Psoas muscle (tissue), 8 donors: Measurements from ENCODE around the gene ARL10. TPM values are rescaled to one million over a fixed set of nuclear protein-coding genes. Genes with fewer than 3 reads are reported as not detected.
"Not testable (repeated sequence)": the region's sequence is repeated elsewhere in the genome, so short reads cannot be mapped to it uniquely, and the experiment has no call there.

Experiments used
- ATAC-seq, 4 donors: fragments of 200-7000 bp; cut with Tn5 transposase; one replicate each; pipeline ENCODE4 v1.9.1; 2020; ENCODE audit warnings: moderate library complexity in 3 of 4, mild to moderate bottlenecking in 2 of 4
- DNase-seq, 2 donors: peaks; one replicate each; pipeline ENCODE4 v3.0.0-alpha.2; 2020
- H3K27ac ChIP-seq: fragments of 200-600 bp; one replicate; pipeline ENCODE4 v1.8.0; 2022
- H3K27me3 ChIP-seq, 3 donors: fragments of 200-600 bp in 1 of 3; one replicate each; pipeline versions ENCODE4 v1.6.1 to v1.8.0; 2013 to 2022; ENCODE audit warnings: low read length in 2 of 3, mild to moderate bottlenecking in 2 of 3, moderate library complexity in 1 of 3; ENCODE audit not compliant: insufficient read depth in 3 of 3
- H3K36me3 ChIP-seq, 2 donors: fragments of 200-600 bp in 1 of 2; one replicate each; pipeline versions ENCODE4 v1.6.1 to v1.8.0; 2013 to 2022; ENCODE audit warnings: low read depth in 1 of 2, mild to moderate bottlenecking in 1 of 2, moderate library complexity in 1 of 2; ENCODE audit not compliant: insufficient read depth in 1 of 2
- H3K4me1 ChIP-seq: fragments of 200-600 bp; one replicate; pipeline ENCODE4 v1.8.0; 2022
- H3K4me3 ChIP-seq: fragments of 200-600 bp; one replicate; pipeline ENCODE4 v1.8.0; 2022; ENCODE audit warnings: mild to moderate bottlenecking
- H3K9me3 ChIP-seq: fragments of 200-600 bp; one replicate; pipeline ENCODE4 v1.8.0; 2022
- WGBS, 3 donors: extraction: QIAGEN DNeasy Blood & Tissue Kit; methylation state at CpG; one replicate each; pipeline versions ENCODE4 v1.1.6 to v1.1.7; 2013; 5-methylcytosine and 5-hydroxymethylcytosine counted together
- intact Hi-C, 2 donors: fragments of 100-400 bp; cut with DNase I; formaldehyde crosslinking; loops; one replicate each; pipeline versions ENCODE4 v1.11.0 to v1.14.2; 2022
- polyA plus RNA-seq, 3 donors: library from polyadenylated mRNA; stranded (reverse); fragments of 200-250 nt; gene quantifications; one replicate each; pipeline ENCODE4 v1.2.3, GENCODE V29; 2013
- total RNA-seq, 4 donors: library from RNA; stranded (reverse); fragmentation: NEBNext Ultra II Directional in 2 of 4; extraction: Animal tissue kit (Norgen Biotek cat#: 25700) in 2 of 4; gene quantifications; one replicate each; pipeline versions ENCODE4 v1.2.1 to v1.2.4, GENCODE V29; 2021 to 2023
- TF ChIP-seq, protein P1 (sequence below): fragments of 200-600 bp; IDR thresholded peaks from one replicate; pipeline ENCODE4 v1.8.0; 2022; ENCODE audit warnings: antibody characterized with exemption
- donor health status: healthy with polysubstance abuse.
- donor health status: DM: no; HTN: no; CAD: no; lungs with moderate emphysema.
- donor health status: Bipolar disorder and iron deficiency.
- donor health status: healthy.
- donor health status: DM: yes; HTN: yes; CAD: no.
- donor health status: DM: no; HTN: no; CAD: no.
- donor health status: DM: no; HTN: no; CAD: no.
- donor health status: DM: yes; HTN: yes; CAD: no.

ARL10 gene
- total and polyA plus RNA-seq, 7 donors: 1.6 to 6.6 (median 3.9) TPM

DNA sequence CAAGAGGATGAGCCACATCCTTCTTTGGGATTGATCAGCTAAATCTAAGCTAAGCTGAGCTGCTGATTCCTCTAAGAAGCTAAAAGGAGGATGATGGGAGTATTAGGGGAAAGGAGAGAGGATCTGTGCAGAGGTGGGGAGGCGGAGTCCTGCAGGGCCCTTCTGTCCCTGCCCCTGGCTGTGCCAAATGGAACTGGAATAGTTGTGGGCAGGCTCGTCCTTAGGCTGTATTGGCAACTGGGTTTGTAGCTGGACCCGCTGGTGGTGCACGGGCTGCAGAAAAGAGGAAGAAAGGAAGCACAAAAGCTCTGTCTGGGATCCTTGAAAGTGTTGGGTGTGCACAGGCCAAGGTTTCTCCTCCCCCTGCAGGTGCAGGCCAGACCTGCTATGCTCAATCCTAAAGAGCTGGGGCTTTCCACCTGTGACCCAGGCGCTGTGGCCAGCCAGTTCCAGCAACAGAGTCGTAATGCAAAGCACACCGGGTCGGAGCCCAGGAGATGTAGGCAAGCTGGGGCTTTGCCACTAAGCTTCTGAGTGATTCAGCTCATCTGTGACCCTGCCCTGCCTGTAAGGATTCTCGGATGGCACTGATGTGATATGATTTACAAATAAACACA is 41.3 kb downstream of the ARL10 start:
- Histone ChIP-seq H3K9me3 (no peaks in the 10 kb centered on the region), H3K4me1 (peaks cover 17% of the 10 kb centered on the region), H3K27me3 (no peaks in the 10 kb centered on the region), H3K36me3 (peaks cover 0 to 85% of the 10 kb centered on the region in 2 donors), H3K4me3 (no peak overlapping the region), H3K27ac (no peak overlapping the region)
- intact Hi-C loops: no loop called here
- DNase-seq (no peak), ATAC-seq (no peak)
- TF ChIP-seq, protein P1, sequence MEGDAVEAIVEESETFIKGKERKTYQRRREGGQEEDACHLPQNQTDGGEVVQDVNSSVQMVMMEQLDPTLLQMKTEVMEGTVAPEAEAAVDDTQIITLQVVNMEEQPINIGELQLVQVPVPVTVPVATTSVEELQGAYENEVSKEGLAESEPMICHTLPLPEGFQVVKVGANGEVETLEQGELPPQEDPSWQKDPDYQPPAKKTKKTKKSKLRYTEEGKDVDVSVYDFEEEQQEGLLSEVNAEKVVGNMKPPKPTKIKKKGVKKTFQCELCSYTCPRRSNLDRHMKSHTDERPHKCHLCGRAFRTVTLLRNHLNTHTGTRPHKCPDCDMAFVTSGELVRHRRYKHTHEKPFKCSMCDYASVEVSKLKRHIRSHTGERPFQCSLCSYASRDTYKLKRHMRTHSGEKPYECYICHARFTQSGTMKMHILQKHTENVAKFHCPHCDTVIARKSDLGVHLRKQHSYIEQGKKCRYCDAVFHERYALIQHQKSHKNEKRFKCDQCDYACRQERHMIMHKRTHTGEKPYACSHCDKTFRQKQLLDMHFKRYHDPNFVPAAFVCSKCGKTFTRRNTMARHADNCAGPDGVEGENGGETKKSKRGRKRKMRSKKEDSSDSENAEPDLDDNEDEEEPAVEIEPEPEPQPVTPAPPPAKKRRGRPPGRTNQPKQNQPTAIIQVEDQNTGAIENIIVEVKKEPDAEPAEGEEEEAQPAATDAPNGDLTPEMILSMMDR: no peak
- 75 to 92% (median 80%) methylated on average over 9 of the region's 9 CpGs for WGBS, 3 donors

DNA sequence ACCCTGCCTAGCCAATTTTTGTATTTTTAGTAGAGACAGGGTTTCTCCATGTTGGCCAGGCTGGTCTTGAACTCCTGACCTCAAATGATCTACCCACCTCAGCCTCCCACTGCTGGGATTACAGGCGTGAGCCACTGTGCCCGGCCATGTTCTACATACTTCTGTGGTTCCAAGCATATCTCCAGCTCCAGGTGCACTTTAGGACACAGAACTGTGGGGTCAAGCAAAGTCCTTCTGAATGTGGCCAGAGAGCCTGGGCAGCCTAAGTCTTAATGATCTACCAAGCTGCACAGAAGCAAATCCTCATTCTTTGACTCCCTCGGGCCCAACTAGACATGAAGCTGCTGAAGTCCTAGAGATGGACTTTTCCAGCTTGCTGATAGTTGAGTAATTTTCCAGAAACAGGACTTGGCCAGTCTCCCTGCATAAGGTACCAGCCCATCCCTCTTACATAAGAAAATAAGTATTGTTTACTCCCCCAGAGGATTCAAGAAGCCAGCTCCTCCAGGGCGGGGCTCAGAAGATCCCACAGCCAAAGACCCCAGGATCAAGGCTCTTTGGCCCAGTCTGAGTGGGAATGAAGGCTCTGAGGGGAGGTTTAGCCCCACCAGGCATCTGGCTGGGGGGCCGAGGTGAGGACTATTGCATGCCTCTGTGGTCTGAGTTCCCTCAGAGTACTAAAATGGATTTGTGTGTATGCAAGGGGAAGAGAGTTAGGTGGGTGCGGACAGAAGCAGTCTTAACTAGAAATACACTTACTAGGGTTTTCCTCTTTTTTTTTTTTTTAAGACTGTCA is 42.4 kb downstream of the ARL10 start:
- WGBS, 3 donors: 58 to 59% (median 58%) methylated on average over 6 of the region's 6 CpGs
- H3K4me1 ChIP-seq: peaks cover 22% of the 10 kb centered on the region
- H3K4me3 ChIP-seq: no peak overlapping the region
- H3K9me3 ChIP-seq: no peaks in the 10 kb centered on the region
- no peaks in the 10 kb centered on the region for H3K27me3 ChIP-seq
- ATAC-seq: peak in 3 of 4 donors; percentile 21 to 51 (median 29)
- no peak for DNase-seq
- TF ChIP-seq, protein P1: no peak
- intact Hi-C loops: no loop called here
- peaks cover 0 to 79% of the 10 kb centered on the region in 2 donors for H3K36me3 ChIP-seq
- peak overlapping the region; percentile 55 for H3K27ac ChIP-seq

DNA sequence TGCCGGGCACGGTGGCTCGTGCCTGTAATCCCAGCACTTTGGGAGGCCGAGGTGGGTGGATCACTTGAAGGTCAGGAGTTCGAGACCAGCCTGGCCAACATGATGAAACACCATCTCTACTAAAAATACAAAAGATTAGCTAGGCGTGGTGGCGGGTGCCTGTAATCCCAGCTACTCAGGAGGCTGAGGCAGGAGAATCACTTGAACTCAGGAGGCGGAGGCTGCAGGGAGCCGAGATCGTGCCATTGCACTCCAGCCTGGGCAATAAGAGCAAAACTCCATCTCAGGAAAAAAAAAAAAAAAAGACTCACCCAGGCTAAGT is 42.9 kb downstream of the ARL10 start:
- H3K27me3 ChIP-seq, intact Hi-C loops, H3K9me3 ChIP-seq, H3K4me3 ChIP-seq, DNase-seq, ATAC-seq: not testable (repeated sequence)
- 69 to 88% (median 83%) methylated on average over 10 of the region's 10 CpGs for WGBS, 3 donors
- H3K36me3 ChIP-seq: peaks cover 0 to 79% of the 10 kb centered on the region in 2 donors
- peaks cover 27% of the 10 kb centered on the region for H3K4me1 ChIP-seq
- H3K27ac ChIP-seq: peak overlapping the region; percentile 55

DNA sequence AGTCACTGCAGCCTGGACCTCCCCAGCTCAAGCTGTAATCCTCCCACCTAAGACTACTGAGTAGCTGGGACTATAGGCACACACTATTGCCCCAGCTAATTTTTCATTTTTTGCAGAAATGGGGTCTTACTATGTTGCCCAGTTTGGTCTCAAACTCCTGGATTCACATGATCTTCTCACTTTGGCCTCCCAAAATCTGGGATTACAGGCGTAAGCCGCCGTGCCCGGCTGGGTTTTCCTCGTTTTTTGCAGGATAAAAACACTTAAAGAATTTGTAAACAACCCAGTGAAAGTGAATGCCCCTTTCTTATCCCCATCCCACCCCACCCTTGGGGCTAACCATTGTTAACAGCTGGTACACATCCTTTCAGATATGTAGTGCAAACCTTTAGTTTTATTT is 43.3 kb downstream of the ARL10 start:
- Histone ChIP-seq H3K4me1 (peaks cover 31% of the 10 kb centered on the region), H3K27me3 (no peaks in the 10 kb centered on the region), H3K36me3 (peaks cover 0 to 75% of the 10 kb centered on the region in 2 donors), H3K27ac (no peak overlapping the region), H3K4me3 (no peak overlapping the region), H3K9me3 (no peaks in the 10 kb centered on the region)
- 84 to 91% (median 88%) methylated on average over 5 of the region's 5 CpGs for WGBS, 3 donors
- ATAC-seq (no peak), DNase-seq (no peak)
- intact Hi-C loops: no loop called here
- TF ChIP-seq, protein P1: no peak

DNA sequence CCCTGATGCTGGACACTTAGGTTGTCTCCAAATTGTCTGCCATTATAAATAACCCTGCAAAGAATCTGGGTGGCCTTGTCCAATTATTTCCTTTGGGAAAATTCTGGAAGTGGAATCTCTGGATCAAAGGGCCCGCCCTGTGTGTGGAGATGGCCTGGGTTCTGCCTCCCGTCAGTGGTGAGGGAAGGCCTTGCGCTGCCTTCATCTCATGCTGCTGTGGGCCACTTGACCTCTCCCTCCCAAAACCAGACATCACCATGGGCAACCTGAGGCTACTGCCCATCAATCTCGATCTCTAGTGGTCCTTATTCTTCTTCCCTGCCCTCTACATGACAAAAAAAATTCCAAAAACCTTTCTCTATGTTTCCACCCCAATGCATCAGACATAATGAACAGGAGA is 44.5 kb downstream of the ARL10 start:
- Histone ChIP-seq H3K36me3 (peaks cover 0 to 69% of the 10 kb centered on the region in 2 donors), H3K9me3 (no peaks in the 10 kb centered on the region), H3K4me3 (no peak overlapping the region), H3K4me1 (peaks cover 43% of the 10 kb centered on the region), H3K27ac (no peak overlapping the region), H3K27me3 (no peaks in the 10 kb centered on the region)
- TF ChIP-seq, protein P1: no peak
- 84 to 90% (median 88%) methylated on average over 4 of the region's 4 CpGs for WGBS, 3 donors
- no peak for DNase-seq
- ATAC-seq: no peak
- intact Hi-C loops: loop anchor here in 1 of 2 donors (2.0 to 10.0 kb wide), 2 partner anchors 17 to 135 kb away; partner anchors contain the start of gene CDHR2
